GM12878 (cell line): ENCODE results near the gene HPS3. TPM values are rescaled to one million over a fixed set of nuclear protein-coding genes. Genes with fewer than 3 reads are reported as not detected.
A peak's percentile ranks its signal among the peaks of the same experiment; 100 is the strongest.

ENCODE experiments used
- HDAC6 ChIP-seq: fragments of 200-600 bp; sonication (generic); IDR thresholded peaks from one replicate; pipeline ENCODE4 v1.8.0; 2017; ENCODE audit warnings: antibody characterized with exemption; ENCODE audit not compliant: unreplicated experiment
- IRF4 ChIP-seq: IDR thresholded peaks from 2 replicates; pipeline ENCODE4 v1.6.1; 2011; ENCODE audit warnings: low read depth, low read length
- KLF5 ChIP-seq: fragments of 450-650 bp; IDR thresholded peaks from 2 replicates; pipeline ENCODE4 v1.6.1; 2014; ENCODE audit warnings: mild to moderate bottlenecking; ENCODE audit not compliant: partially characterized antibody
- MEF2A ChIP-seq: IDR thresholded peaks from 2 replicates; pipeline ENCODE4 v1.6.1; 2011; ENCODE audit warnings: low read depth, mild to moderate bottlenecking, low read length, moderate library complexity; ENCODE audit not compliant: insufficient read depth
- MEF2B ChIP-seq: fragments of 450-650 bp; IDR thresholded peaks from 2 replicates; pipeline ENCODE4 v1.6.1; 2018; ENCODE audit warnings: mild to moderate bottlenecking, moderate library complexity; ENCODE audit not compliant: partially characterized antibody, poor library complexity, severe bottlenecking
- NBN ChIP-seq: fragments of 450-650 bp; IDR thresholded peaks from 2 replicates; pipeline ENCODE4 v1.6.1; 2016
- POLR2A ChIP-seq: IDR thresholded peaks from 2 replicates; pipeline ENCODE4 v1.6.1; 2011; ENCODE audit warnings: low read depth, mild to moderate bottlenecking, low read length
- SPI1 ChIP-seq: IDR thresholded peaks from 2 replicates; pipeline ENCODE4 v1.6.1; 2011; ENCODE audit warnings: low read depth, mild to moderate bottlenecking, low read length, moderate library complexity, borderline replicate concordance; ENCODE audit not compliant: insufficient read depth
- SREBF2 ChIP-seq: IDR thresholded peaks from 2 replicates; pipeline ENCODE4 v1.6.1; 2012; ENCODE audit warnings: mild to moderate bottlenecking, low read length
- TCF3 ChIP-seq: IDR thresholded peaks from 2 replicates; pipeline ENCODE4 v1.6.1; 2012; ENCODE audit warnings: low read depth, mild to moderate bottlenecking, low read length, borderline replicate concordance; ENCODE audit not compliant: insufficient read depth
- TCF7 ChIP-seq: IDR thresholded peaks from 2 replicates; pipeline ENCODE4 v1.6.1; 2014; ENCODE audit warnings: antibody characterized with exemption, borderline replicate concordance
- ZBED1 ChIP-seq: IDR thresholded peaks from 2 replicates; pipeline ENCODE4 v1.6.1; 2016; ENCODE audit warnings: borderline replicate concordance
- ZNF24 ChIP-seq: fragments of 450-650 bp; IDR thresholded peaks from 2 replicates; pipeline ENCODE4 v1.6.1; 2017; ENCODE audit warnings: antibody characterized with exemption, mild to moderate bottlenecking
- ZNF622 ChIP-seq: fragments of 450-650 bp; IDR thresholded peaks from 2 replicates; pipeline ENCODE4 v1.6.1; 2017; ENCODE audit warnings: mild to moderate bottlenecking, inconsistent platforms
- polyA plus RNA-seq, 11 experiments: library from polyadenylated mRNA; depleted of rRNA in 4 of 11; unstranded in 6 of 11; stranded (reverse) in 5 of 11; fragments of >200 nt; fragmentation: Nextera tagmentation in 4 of 11; fragmentation: Illumina TruSeq in 1 of 11; extraction: Ambion mirVana in 4 of 11; extraction: Trizol in 1 of 11; gene quantifications; 1 replicate in 1 of 11; 2 replicates in 10 of 11; pipeline versions ENCODE4 v1.2.1 to v1.2.3, GENCODE V29; 2011 to 2016; ENCODE audit warnings: inconsistent platforms in 2 of 11, missing spikeins in 2 of 11, low read depth in 1 of 11
- total RNA-seq, 4 experiments: library from RNA; depleted of rRNA in 3 of 4; stranded (reverse); fragments of >200 nt in 3 of 4; fragmentation: Illumina TruSeq in 1 of 4; extraction: Trizol in 1 of 4; gene quantifications; 2 replicates each; pipeline versions ENCODE4 v1.2.1 to v1.2.3, GENCODE V29; 2013 to 2021
- TF ChIP-seq, protein P1 (sequence below): fragments of 450-650 bp; formaldehyde crosslinking; IDR thresholded peaks from 2 replicates; pipeline ENCODE4 v1.4.0; 2022; ENCODE audit warnings: mild to moderate bottlenecking, moderate library complexity
- TF ChIP-seq, protein P2 (sequence below): fragments of 450-650 bp; IDR thresholded peaks from 2 replicates; pipeline ENCODE4 v1.6.1; 2016; ENCODE audit warnings: mild to moderate bottlenecking, moderate library complexity, borderline replicate concordance
- TF ChIP-seq, protein P3 (sequence below): fragments of 450-650 bp; IDR thresholded peaks from 2 replicates; pipeline ENCODE4 v1.6.1; 2017; ENCODE audit warnings: mild to moderate bottlenecking, low read depth, inconsistent platforms; ENCODE audit not compliant: poor library complexity, severe bottlenecking
- TF ChIP-seq, protein P4 (sequence below): IDR thresholded peaks from 2 replicates; pipeline ENCODE4 v1.6.1; 2012; ENCODE audit warnings: low read length, inconsistent platforms
- TF ChIP-seq, protein P5 (sequence below): fragments of 450-650 bp; conservative IDR thresholded peaks from 2 replicates; pipeline ENCODE4 v1.6.1; 2017; ENCODE audit warnings: mild to moderate bottlenecking, moderate library complexity

The HPS3 gene
- total and polyA plus RNA-seq, 10 of the 15 experiments (the other 5 are each of a cell fraction or from before 2014, with no cell fraction given), result 2.7 to 26.5 (median 14.8) TPM

DNA sequence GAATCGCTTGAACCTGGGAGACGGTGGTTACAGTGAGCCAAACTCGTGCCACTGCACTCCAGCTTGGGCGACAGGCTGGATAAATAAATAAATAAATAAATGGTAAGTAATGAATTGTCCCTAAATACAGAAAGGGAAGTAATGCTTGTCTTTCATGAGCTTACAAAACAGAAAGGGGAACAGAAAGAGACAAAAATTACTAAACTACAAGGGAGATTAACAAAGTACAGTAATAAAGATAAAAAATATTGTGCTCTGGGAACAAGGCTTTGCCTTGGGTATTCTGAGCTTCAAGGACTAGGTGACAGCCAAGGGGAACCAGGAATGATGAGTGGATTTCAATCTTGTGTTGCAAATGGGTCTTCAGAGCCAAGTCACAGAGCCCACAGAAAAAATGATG lies 34.0 kb upstream of the HPS3 start (continued):
- TF ChIP-seq TCF3 (no peak), HDAC6 (no peak), SREBF2 (no peak), IRF4 (peak; percentile 72), ZNF24 (peak; percentile 92), NBN (peak; percentile 53; the same call in 1 of the 2 replicates), POLR2A (no peak), KLF5 (no peak), MEF2A (peak; percentile 55; the same call in 1 of the 2 replicates), ZBED1 (no peak), ZNF622 (no peak), TCF7 (no peak), MEF2B (no peak), SPI1 (peak; percentile 86)
- TF ChIP-seq, protein P1, sequence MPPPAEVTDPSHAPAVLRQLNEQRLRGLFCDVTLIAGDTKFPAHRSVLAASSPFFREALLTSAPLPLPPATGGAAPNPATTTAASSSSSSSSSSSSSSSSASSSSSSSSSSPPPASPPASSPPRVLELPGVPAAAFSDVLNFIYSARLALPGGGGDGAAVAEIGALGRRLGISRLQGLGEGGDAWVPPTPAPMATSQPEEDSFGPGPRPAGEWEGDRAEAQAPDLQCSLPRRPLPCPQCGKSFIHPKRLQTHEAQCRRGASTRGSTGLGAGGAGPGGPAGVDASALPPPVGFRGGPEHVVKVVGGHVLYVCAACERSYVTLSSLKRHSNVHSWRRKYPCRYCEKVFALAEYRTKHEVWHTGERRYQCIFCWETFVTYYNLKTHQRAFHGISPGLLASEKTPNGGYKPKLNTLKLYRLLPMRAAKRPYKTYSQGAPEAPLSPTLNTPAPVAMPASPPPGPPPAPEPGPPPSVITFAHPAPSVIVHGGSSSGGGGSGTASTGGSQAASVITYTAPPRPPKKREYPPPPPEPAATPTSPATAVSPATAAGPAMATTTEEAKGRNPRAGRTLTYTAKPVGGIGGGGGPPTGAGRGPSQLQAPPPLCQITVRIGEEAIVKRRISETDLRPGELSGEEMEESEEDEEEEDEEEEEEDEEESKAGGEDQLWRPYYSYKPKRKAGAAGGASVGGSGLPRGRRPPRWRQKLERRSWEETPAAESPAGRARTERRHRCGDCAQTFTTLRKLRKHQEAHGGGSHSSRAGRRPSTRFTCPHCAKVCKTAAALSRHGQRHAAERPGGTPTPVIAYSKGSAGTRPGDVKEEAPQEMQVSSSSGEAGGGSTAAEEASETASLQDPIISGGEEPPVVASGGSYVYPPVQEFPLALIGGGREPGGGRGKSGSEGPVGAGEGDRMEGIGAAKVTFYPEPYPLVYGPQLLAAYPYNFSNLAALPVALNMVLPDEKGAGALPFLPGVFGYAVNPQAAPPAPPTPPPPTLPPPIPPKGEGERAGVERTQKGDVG, result no peak
- TF ChIP-seq, protein P2, sequence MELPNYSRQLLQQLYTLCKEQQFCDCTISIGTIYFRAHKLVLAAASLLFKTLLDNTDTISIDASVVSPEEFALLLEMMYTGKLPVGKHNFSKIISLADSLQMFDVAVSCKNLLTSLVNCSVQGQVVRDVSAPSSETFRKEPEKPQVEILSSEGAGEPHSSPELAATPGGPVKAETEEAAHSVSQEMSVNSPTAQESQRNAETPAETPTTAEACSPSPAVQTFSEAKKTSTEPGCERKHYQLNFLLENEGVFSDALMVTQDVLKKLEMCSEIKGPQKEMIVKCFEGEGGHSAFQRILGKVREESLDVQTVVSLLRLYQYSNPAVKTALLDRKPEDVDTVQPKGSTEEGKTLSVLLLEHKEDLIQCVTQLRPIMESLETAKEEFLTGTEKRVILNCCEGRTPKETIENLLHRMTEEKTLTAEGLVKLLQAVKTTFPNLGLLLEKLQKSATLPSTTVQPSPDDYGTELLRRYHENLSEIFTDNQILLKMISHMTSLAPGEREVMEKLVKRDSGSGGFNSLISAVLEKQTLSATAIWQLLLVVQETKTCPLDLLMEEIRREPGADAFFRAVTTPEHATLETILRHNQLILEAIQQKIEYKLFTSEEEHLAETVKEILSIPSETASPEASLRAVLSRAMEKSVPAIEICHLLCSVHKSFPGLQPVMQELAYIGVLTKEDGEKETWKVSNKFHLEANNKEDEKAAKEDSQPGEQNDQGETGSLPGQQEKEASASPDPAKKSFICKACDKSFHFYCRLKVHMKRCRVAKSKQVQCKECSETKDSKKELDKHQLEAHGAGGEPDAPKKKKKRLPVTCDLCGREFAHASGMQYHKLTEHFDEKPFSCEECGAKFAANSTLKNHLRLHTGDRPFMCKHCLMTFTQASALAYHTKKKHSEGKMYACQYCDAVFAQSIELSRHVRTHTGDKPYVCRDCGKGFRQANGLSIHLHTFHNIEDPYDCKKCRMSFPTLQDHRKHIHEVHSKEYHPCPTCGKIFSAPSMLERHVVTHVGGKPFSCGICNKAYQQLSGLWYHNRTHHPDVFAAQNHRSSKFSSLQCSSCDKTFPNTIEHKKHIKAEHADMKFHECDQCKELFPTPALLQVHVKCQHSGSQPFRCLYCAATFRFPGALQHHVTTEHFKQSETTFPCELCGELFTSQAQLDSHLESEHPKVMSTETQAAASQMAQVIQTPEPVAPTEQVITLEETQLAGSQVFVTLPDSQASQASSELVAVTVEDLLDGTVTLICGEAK, result no peak
- TF ChIP-seq, protein P3, sequence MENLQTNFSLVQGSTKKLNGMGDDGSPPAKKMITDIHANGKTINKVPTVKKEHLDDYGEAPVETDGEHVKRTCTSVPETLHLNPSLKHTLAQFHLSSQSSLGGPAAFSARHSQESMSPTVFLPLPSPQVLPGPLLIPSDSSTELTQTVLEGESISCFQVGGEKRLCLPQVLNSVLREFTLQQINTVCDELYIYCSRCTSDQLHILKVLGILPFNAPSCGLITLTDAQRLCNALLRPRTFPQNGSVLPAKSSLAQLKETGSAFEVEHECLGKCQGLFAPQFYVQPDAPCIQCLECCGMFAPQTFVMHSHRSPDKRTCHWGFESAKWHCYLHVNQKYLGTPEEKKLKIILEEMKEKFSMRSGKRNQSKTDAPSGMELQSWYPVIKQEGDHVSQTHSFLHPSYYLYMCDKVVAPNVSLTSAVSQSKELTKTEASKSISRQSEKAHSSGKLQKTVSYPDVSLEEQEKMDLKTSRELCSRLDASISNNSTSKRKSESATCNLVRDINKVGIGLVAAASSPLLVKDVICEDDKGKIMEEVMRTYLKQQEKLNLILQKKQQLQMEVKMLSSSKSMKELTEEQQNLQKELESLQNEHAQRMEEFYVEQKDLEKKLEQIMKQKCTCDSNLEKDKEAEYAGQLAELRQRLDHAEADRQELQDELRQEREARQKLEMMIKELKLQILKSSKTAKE, result peak; percentile 43
- TF ChIP-seq, protein P4, sequence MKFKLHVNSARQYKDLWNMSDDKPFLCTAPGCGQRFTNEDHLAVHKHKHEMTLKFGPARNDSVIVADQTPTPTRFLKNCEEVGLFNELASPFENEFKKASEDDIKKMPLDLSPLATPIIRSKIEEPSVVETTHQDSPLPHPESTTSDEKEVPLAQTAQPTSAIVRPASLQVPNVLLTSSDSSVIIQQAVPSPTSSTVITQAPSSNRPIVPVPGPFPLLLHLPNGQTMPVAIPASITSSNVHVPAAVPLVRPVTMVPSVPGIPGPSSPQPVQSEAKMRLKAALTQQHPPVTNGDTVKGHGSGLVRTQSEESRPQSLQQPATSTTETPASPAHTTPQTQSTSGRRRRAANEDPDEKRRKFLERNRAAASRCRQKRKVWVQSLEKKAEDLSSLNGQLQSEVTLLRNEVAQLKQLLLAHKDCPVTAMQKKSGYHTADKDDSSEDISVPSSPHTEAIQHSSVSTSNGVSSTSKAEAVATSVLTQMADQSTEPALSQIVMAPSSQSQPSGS, result peak; percentile 64; the same call in 1 of the 2 replicates
- TF ChIP-seq, protein P5, sequence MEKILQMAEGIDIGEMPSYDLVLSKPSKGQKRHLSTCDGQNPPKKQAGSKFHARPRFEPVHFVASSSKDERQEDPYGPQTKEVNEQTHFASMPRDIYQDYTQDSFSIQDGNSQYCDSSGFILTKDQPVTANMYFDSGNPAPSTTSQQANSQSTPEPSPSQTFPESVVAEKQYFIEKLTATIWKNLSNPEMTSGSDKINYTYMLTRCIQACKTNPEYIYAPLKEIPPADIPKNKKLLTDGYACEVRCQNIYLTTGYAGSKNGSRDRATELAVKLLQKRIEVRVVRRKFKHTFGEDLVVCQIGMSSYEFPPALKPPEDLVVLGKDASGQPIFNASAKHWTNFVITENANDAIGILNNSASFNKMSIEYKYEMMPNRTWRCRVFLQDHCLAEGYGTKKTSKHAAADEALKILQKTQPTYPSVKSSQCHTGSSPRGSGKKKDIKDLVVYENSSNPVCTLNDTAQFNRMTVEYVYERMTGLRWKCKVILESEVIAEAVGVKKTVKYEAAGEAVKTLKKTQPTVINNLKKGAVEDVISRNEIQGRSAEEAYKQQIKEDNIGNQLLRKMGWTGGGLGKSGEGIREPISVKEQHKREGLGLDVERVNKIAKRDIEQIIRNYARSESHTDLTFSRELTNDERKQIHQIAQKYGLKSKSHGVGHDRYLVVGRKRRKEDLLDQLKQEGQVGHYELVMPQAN, result no peak
